Stimulated activated CD8-positive, alpha-beta memory T cell treated with anti-CD3 and anti-CD28 coated beads, Interleukin-12 subunit alpha, Interleukin-12 subunit beta, amount 100 ng/mL, for 4 hours (primary cell): Measurements from ENCODE around the gene CCDC90B.

Experiments
- DNase-seq: peaks from one replicate; pipeline ENCODE4 v3.0.0-alpha.2; 2020; ENCODE audit warnings: low read depth

CCDC90B gene

GRCh38 chr11:83235825-83236224 is 50.3 kb downstream of the CCDC90B start:
- DNase-seq = no peak

GRCh38 chr11:83223457-83223856 is 62.7 kb downstream of the CCDC90B start:
- no peak for DNase-seq

DNA sequence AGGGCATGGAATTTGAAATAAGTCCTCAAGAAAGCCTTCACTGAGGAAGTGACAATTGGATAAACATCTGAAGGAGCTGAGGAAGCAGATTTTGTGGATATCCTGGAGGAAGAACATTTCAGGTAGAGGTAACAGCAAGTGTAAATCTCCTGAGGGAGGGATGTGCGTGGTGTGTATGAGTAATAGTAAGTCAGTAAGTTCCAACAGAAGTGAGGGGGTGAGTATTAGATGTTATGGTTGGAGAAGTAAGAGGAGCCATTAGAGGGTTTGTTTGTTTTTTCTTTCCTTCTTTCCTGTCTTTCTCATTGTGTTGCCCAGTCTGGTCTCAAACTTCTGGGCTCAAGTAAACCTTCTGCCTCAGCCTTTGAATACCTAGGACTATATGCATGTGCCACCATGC is 63.7 kb downstream of the CCDC90B start:
- no peak for DNase-seq

DNA sequence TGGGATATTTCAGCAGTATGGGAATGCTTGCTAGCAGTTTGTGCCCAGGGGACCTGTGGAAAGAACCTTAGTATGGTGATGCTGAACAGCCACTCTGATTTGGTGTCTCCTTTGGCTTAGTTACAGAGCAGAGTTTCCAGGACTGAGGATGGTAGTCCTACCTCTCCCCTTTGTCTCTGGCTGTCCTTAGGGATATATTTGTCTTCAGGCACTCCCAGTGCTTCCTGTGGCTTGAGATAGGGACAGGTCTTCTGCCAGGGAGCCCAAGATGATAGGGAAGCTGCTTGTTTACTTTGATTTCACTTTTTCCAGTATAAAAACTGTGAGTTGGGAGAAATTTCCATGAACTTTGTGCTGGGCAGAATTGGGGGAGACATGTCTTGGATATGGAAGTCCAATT is 64.5 kb downstream of the CCDC90B start:
- DNase-seq = no peak

- DNase-seq = no peak
Observed at GRCh38 chr11:83220260-83220659, 65.9 kb downstream of the CCDC90B start.

GRCh38 chr11:83219095-83219494 is 67.1 kb downstream of the CCDC90B start:
- DNase-seq = no peak
